Activated CD4-positive, alpha-beta T cell treated with anti-CD3 and anti-CD28 coated beads, Interleukin-2, Interleukin-4, amounts not matched to agents 100 ng/mL and 50 ng/mL, durations not matched to agents 16 hours and 8 hours (primary cell): ENCODE measurements around the gene WDR4.
A peak's percentile ranks its signal among the peaks of the same experiment; 100 is the strongest.
"Not testable (repeated sequence)": the region's sequence is repeated elsewhere in the genome, so short reads cannot be mapped to it uniquely, and the experiment has no call there.

Experiments used
- DNase-seq: peaks from one replicate; pipeline ENCODE4 v3.0.0-alpha.2; 2020; ENCODE audit warnings: low spot score

Gene WDR4

GRCh38 chr21:42852925-42853570 lies 26.3 kb downstream of the WDR4 start:
- no peak for DNase-seq

GRCh38 chr21:42851812-42852665 lies 27.3 kb downstream of the WDR4 start:
- DNase-seq, result no peak

GRCh38 chr21:42850866-42851391 lies 28.4 kb downstream of the WDR4 start:
- DNase-seq, result peak; percentile 34

- DNase-seq, result no peak
Observed at GRCh38 chr21:42850463-42850862, 28.9 kb downstream of the WDR4 start.

- no peak for DNase-seq
Observed at GRCh38 chr21:42849759-42850412, 29.5 kb downstream of the WDR4 start.

- DNase-seq, result no peak
Observed at GRCh38 chr21:42848932-42849758, 30.2 kb downstream of the WDR4 start.

GRCh38 chr21:42848144-42848931 lies 31.0 kb downstream of the WDR4 start:
- DNase-seq, result not testable (repeated sequence)

GRCh38 chr21:42847726-42848125 lies 31.6 kb downstream of the WDR4 start:
- no peak for DNase-seq

GRCh38 chr21:42847051-42847707 lies 32.2 kb downstream of the WDR4 start:
- DNase-seq, result no peak

- DNase-seq, result no peak
Observed at GRCh38 chr21:42846221-42846620, 33.1 kb downstream of the WDR4 start.

GRCh38 chr21:42845296-42845965 lies 33.9 kb downstream of the WDR4 start:
- DNase-seq, result no peak

GRCh38 chr21:42844411-42845113 lies 34.8 kb downstream of the WDR4 start:
- DNase-seq, result no peak

- no peak for DNase-seq
Observed at GRCh38 chr21:42843056-42843455, 36.3 kb downstream of the WDR4 start.

- DNase-seq, result not testable (repeated sequence)
Observed at GRCh38 chr21:42841916-42842655, 37.3 kb downstream of the WDR4 start.

GRCh38 chr21:42841156-42841915 lies 38.0 kb downstream of the WDR4 start:
- no peak for DNase-seq

GRCh38 chr21:42840411-42841155 lies 38.8 kb downstream of the WDR4 start:
- no peak for DNase-seq
